WTC11 (cell line): ENCODE measurements around the gene TMEM63B.

Source experiments
- CTCF ChIP-seq: fragments of 200-600 bp; IDR thresholded peaks from 2 replicates; pipeline ENCODE4 v1.8.0; 2022; ENCODE audit warnings: antibody characterized with exemption
- MAX ChIP-seq: sonication (generic); formaldehyde crosslinking; IDR thresholded peaks from 2 replicates; pipeline ENCODE4 v1.8.0; 2022; ENCODE audit warnings: mild to moderate bottlenecking, missing genetic modification reagents

- TF ChIP-seq MAX (CRISPR knock-in tag), result no peak
- no peak for TF ChIP-seq CTCF
Observed at GRCh38 chr6:44146685-44147084, 19.3 kb downstream of the TMEM63B start.
